Inflammatory macrophage treated with lipopolysaccharide for 1 hour (primary cell): ENCODE data around the gene CCDC192.

Experiments
- DNase-seq, 2 donors: peaks; one replicate each; pipeline ENCODE4 v3.0.0-alpha.2; 2020 to 2022

Gene CCDC192

DNA sequence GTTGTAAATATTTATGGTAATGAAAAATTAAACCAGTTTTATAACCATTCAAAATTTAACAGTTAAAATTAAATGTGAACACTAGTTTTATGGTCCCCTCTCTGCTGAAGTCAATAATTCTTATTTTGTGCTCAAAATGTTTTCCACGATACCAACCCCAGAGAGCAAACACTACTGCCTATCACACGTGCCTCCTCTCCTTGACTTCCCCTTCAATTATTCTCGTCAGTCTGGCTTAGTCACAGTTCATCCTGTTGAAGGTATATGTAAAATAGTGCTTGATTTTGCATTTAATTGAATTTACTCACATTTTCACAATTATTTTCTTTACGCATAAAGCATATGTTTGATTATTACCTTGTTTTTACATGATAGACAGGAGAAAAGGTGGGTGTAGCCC, 148.8 kb downstream of the CCDC192 start:
- DNase-seq: no peak

DNA sequence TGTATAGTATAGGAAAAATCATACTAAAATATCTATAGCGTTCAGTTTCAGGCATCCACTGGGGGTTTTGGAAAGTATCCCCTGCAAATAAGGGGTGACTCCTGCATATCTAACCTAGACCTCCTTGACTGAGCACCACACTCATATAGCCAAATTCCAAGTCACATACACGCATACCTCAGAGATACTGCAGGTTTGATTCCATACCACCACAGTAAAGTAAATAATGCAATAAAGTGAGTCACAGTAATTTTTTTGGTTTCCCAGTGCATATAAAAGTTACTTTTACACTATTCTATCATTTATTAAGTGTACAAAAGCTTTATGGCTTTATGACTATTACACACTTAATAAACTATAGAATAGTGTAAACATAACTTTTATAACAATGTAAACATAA, 151.3 kb downstream of the CCDC192 start:
- DNase-seq: no peak

DNA sequence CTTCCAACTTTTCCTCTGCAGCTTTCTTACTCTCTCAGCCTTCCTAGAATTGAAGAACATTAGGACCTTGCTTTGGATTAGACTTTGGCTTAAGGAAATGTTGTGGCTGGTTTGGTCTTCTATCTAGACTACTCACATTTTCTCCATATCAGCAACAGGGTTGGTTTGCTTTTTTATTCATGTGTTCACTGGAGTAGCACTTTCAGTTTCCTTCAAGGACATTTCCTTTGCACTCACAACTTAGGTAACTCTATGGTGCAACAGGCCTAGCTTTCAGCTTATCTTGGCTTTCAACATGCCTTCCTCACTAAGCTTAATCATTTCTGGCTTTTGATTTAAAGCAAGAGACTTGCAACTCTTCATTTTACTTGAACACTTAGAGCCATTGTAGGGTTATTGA, 153.1 kb downstream of the CCDC192 start:
- DNase-seq: no peak

DNA sequence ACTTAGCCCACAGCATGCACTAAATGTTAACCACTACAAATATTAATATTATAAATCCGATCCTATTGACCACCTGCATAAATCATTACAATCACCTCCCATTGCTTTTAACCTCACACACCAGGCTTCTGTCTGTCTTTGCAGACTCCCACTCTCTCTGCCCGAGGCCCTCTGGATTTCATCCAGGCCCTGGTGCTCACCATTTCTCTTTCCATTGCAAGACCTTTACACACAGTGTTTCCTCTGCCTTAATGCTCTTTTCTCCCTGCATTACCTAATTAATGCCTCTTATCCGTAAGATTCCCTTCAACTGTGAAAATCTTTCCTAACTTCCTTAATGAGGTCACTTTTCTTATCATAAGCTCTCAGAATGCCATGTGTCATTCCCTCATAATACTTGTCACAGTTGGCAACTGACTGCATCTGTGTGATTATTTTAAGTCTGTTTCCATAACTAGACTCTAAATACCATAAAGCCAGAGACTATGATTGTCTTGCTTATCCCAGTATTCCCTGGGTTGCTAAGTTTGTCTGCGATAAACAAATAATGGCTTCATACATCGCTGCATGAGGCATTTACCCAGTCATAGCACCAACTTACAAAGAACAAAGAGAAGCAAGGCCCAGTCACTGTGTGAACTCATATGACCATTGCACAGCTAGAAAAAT, 155.1 kb downstream of the CCDC192 start:
- no peak for DNase-seq

DNA sequence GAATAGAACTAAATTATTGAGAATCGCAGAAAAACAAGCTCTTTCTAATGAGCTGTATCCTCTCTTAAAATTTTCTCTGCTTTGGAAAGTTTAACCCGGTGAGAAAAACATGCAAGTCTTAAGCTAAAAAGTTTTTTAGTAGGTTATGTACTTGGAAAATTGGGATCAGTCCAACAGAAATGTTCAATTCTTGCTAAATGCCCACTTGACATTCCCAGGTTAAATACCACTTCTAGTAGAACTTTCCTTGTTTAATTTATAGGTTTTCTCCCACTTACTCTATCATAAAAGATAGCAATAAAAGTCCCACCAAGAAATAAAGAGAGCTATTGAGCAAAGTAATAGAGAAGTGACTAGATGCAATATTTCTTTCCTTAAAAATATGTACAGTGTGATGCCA, 157.1 kb downstream of the CCDC192 start:
- DNase-seq: no peak

DNA sequence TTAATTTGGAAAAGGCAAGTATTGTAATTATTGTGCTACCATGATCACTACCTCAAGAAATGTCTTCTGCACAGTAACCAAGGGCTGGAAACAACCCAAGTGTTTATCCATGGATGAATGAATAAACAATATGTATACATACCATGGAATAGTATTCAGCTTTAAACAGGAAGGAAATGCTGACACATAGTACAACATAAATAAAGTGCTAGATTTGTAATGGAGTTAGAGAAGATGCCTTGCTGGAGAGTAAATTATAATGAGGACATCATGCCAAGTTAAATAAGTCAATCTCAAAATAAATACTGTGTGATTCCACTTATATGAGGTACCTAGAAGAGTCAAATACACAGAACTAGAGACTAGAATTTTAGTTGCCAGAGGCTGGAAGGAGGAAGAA, 160.0 kb downstream of the CCDC192 start:
- no peak for DNase-seq

DNA sequence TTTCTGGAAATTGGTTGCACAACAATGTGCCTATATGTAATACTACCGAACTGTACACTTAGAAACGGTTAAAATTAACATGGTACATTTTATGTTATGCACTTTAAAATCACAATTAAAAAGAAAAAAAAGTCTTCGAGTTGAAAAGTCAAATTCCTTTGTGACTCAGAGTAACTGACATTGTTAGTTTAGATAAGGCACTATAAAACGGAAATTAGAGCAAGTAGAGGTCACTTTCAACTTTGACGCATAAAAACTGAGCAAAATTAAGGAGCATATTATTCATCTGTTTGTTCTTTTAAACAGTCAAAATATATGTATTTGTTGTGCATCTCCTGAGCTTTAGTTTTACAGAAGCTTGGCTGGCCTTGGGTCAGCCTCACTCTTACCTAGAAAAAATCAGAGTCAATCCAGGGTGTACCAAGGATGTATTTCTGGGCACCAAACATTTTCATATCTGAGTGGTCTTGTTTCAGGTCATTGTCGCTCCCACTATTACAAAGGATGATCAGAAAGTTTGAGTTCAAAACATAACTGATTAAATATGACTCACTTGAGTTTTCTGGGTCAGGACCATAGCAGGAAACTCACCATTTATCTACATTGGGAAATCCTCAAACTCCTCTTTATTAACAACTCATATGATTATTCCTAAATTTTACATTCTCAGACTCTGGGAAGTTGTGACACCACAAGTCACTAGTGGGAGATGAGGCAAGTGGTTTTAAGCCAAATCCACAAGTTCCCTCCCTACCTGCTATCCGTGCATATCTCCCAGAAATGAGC, 160.6 kb downstream of the CCDC192 start:
- peak in 1 of 2 donors; percentile 12 for DNase-seq

DNA sequence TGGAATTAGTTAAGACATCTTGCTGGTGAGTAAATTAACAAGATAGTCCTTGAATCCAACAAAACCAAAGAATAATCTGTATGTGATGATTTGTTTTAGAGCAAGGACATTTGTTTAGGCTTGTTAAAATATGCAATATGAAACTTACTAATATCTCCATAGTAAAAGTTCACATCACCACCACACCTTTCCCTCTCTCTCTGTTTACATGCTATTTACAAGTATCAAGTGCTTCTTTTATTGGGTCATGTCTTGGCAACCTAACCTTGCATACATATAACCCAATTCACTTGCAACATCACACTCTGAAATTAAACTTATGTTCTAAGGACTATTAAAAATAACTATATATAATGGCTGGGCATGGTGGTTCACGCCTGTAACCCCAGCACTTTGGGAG, 161.3 kb downstream of the CCDC192 start:
- DNase-seq: no peak

DNA sequence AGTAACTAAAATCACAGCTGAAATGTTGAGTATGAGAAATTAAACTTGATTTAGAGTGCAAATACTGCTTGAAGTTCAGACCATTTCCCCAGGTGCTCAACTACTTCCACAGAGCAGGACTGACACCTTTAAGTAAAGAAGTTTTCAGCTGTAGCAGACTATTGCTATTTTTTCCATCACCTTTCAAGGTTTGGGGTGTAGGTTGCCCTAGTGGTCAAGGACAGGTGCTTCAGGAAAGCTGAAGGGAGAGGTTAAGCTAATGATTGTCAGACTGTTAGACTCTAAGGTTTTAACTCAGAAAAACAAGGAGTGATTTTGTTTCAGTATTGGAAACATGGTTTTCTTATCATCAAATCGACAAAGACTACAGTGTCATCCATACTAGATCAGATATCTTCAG, 162.1 kb downstream of the CCDC192 start:
- DNase-seq: no peak

DNA sequence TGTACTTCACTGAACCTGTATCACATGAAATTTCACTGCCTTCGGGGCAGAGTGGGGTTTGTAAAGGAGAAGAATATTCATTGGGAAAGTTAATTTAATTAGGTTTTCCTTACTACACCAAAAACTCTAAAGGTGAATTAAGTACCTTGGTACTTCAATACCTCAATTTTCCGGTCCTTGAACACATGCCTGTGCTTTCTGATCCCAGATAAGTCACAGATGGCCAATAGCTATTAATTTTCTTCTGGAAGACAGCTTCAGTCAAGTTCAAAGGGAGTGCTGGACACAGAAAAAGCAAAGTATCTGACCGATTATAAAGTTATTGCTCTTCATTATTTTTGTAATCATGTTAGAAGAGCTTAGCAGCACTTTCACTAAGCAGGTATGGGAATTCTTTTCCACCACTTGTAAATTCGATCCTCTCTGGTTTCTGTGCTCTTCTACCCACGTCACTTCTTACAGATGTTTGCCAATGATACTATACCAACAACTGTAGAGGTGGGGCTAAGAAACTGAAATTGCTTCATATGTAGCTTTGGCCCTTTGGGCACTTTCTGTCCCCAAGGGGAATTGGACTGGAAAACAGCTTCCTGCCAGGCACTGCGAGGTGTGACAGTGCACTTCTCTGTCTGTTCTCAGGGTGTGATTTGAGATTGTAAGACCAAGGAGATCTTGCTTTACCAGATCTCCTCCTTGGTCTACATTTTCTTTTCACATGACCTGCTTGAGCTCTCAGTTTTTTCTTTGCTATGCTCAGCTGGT, 164.0 kb downstream of the CCDC192 start:
- DNase-seq: no peak

DNA sequence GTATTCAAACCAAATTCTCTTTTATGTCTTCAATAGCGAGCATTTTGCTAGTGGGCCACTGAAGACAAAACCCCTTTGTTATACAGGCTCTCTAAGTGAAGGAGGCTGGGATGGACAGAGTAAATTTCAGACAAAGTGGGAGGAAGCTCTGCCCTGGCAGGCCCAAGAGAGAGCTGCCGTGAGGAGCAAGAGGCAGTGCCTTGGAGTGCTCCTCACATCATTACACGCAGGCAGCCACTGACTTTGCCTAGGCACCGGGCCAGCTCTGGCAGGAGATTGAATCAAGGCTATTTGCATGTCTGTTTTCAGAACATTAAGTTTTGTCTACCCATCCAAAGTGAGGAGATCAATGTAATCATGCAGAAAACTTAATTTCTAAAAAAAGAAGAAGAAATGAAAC, 167.7 kb downstream of the CCDC192 start:
- no peak for DNase-seq

DNA sequence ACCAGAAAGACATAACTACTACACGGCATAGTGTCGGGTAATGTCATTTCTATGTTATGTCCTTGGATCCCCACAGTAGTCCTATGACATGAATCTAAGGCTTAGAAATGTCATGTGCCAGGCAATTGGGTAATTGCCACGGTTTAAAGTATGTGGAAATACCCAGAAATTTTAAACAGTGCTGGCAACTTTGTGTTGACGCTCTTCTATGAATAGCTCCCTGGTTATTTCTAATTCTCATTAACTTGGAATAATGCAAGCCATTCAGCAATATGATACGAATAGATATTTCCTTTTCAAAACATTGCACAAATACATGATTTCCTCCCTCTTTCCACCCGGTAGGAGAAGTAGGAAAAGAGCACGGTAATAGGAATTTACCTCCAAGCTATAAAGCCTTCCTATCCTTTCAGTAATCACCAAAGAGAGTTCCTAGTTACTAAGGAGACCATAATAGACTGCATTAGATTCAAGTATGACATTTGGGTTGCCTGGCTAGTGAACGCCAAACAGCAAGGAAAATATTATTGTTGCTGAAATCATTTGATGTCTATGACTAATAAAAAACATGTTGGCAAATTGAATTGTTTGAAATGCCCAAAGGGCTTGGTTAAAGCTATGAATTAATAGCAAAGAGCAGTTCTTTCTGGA, 168.4 kb downstream of the CCDC192 start:
- DNase-seq: peak in 1 of 2 donors; percentile 17

DNA sequence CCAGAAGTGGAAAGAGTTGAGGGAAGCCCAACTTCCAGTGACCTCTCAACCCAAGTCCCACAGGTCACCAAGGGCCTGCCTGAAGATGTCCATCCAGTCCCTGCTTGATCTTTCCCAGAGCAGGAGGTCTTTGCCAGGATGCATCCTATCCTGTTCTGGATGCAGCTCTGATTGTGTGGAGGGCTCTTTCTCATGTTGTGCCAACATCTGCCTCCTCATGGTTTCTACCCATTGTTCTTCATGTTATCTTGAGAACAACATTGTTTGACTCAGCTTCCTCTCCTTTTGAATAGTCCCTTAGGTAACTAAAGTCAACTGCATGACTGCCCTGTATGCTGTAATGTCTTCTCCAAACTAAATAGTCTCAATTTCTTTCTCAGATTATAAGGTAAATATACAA, 169.3 kb downstream of the CCDC192 start:
- DNase-seq: no peak

DNA sequence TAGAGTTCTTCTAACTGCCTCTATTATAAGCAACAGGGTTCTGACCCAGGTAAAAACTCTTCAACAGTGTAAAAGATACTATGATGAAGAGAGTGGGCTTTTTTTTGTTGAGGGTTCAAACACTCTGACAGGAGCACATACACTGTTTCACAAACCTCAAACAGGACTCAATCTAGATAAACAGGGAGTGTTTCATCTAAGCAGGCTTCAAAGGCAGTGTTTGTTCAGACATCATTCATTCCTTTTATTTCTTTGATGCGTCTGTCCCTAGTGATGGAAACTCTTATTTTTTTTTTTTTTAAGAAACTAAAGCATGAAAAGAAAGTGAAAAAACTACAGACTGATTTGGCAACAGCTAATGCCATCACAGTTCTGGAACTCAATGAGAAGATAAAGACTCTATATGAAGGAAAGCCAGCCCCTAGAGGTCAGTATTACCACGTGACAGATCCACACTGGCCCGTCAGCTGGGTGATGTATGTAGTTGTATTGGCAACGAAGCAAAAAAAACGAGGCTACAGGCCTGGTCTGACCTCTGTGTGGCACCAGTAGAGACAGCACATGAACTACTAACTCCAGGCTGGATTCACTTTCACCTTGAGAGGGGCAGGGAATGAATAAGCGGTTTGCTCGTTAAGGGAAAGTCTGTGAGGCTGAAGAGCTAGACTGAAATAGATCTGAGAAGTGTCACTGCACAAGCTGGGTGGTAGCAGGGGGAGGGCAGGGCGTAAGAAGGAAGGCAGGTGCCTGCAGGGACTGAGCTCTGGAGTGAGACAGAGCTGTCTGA, 172.2 kb downstream of the CCDC192 start:
- DNase-seq: peak in 1 of 2 donors; percentile 4

DNA sequence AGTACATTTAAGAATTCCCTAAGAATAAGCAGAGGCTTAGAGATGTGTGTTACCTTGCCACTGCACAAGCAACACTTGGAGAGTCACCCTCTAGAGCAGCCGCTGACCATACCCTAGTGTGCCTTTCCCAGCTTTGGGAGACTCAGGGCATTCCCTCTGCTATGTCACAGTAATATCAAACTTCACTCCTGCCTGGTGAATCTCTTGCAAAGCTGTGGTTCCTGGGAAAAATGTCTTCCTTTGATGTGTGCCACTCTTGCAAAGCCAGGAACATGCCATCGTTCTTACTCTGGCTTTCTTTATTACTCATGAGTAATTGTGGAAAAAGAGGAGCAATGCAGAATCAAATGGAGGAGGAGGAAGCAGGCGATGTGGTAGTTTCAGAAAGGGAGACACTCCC, 173.2 kb downstream of the CCDC192 start:
- no peak for DNase-seq

DNA sequence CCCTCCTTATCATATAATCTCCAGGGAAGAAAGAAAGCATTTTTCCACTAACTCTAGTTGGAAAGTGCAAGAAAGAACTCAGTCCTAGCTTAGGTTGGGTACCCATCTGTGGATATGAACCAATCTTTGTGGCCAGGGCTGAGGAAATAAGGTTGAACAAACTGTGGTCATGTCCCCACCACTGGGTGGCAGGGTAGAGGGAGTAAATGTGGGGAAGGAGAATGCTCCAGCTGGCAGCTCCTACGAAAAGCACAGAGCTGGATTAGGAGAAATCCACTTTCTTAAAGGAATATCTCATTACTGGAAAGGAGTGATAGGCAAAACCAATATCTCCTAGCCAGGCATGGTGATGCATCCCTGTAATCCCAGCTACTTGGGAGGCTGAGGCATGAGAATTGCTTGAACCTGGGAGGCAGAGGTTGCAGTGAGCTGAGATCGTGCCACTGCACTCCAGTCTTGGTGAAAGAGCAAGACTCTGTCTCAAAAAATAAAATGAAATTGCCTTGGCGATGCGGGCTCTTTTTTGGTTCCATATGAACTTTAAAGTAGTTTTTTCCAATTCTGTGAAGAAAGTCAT, 175.1 kb downstream of the CCDC192 start:
- peak in 1 of 2 donors; percentile 22 for DNase-seq

DNA sequence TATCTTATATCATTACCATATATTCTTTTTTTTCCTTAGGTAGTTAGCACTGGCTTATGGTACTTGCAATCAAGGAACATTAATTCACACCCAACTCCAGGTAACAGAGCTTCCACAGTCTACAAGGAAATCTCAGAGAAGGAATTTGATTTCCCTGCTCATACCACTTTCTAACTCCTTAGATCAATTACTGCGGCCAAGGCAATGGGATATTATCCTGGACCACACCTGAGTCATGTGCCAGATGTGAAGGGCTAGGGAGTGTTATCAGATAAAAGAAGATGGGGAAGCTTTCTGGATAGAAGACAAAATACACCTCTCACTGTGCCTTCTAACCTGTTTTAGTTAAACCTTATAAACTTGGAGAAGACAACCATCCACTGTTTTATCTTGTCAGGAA, 181.2 kb downstream of the CCDC192 start:
- no peak for DNase-seq

DNA sequence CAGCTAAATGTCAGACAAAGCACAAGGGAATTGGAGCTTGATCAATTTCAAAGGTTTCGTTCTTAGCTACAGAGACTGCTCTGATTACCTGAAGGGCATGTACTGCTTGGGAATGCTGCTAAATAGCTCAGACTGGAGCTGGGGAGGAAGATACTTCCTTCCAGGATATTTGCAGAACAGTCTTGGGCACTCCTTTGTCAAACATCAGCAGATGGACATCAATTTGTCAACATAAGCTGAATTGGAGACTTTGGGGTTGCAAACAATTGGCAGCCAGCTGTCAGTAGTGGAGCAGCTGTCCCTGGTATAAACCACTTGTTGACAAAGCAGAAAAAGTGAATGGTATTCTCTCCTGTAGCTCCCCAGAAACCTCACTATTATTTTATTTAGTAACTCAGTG, 182.0 kb downstream of the CCDC192 start:
- DNase-seq: no peak

DNA sequence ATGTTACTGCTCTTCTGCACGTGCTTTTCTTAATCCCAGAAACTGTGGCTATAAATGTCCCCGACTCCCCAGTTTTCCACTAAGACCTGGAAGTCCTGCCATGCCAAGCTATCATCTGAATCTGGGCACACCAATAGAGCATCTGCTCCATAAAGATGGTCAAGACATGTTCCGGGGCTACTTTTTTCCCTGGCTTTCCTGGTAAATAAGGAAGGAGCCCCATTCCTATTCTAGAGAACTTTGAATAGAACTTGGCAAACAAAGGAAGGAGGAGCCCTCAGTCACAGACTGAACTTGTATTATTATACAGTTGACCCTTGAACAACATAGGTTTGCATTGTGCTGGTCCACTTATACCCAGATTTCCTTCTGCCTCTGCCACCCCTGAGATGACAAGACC, 182.9 kb downstream of the CCDC192 start:
- DNase-seq: no peak

DNA sequence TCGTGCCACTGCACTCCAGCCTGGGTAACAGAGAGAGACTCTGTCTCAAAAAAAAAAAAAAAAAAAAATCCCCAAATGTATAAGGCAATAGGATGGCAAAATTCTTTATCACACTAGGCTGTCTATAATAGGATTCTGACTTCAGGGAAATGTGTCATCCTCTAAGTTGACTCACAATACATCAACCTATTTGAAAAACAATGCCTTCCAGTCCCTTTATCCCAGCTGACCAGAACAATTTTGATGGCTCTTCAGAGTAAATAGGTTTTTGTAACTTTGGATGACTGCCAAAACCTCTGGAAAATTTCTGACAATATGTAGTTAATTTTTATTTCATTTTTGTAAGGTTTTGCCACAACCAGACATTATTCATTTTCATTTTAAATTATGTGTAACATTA, 184.1 kb downstream of the CCDC192 start:
- no peak for DNase-seq

DNA sequence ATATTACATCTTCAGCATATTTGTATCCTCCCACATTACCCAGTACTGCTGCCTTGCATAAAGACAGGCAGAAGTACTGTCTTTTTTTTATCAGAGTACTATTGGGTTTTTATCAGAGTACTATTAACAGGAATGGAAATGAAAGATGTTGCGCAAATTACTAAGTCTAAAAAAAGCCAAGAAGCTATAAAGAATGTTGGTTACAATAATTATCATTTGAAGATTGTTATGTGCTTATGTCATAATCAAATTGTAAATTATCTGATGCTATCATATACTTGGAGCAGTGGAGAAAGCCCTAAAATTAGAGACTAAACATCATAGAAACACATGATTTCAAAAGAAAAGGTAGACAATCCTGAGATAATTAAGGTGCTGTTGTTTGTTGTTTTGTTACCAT, 188.8 kb downstream of the CCDC192 start:
- DNase-seq: no peak
